GM12865 (cell line): Measurements from ENCODE around the gene MFSD1.

Experiments
- DNase-seq: peaks from one replicate; pipeline ENCODE4 v3.0.0; 2010; ENCODE audit warnings: low read depth
- H3K4me3 ChIP-seq: 2 replicates; pipeline ENCODE4 v1.5.1; 2011; ENCODE audit warnings: mild to moderate bottlenecking, low read depth, low read length, control low read depth
- TF ChIP-seq, protein P1 (sequence below): IDR thresholded peaks from 2 replicates; pipeline ENCODE4 v1.5.1; 2011; ENCODE audit warnings: low read length, control low read depth, low read depth, inconsistent platforms; ENCODE audit not compliant: insufficient read depth; ENCODE audit errors: missing control alignments

MFSD1 gene

DNA sequence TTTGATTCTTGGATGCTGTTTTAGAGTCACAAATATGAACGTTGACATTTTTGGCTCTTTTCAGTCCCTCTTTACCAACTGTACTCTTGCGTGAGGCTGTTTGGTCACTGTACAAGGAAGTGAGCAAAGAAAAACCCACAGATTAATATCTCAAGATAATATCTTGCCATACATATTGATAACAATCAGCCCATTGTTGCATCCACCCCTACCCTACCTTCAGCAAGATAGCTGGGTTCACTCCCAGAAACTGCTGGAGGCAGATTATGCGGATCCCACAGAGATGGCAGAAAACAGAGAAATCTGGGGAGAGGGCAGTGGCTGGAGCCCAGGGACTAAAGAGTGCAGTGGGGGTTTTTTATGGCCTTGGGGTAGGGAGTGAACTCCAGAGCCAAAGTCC, 29.9 kb upstream of the MFSD1 start:
- TF ChIP-seq, protein P1, sequence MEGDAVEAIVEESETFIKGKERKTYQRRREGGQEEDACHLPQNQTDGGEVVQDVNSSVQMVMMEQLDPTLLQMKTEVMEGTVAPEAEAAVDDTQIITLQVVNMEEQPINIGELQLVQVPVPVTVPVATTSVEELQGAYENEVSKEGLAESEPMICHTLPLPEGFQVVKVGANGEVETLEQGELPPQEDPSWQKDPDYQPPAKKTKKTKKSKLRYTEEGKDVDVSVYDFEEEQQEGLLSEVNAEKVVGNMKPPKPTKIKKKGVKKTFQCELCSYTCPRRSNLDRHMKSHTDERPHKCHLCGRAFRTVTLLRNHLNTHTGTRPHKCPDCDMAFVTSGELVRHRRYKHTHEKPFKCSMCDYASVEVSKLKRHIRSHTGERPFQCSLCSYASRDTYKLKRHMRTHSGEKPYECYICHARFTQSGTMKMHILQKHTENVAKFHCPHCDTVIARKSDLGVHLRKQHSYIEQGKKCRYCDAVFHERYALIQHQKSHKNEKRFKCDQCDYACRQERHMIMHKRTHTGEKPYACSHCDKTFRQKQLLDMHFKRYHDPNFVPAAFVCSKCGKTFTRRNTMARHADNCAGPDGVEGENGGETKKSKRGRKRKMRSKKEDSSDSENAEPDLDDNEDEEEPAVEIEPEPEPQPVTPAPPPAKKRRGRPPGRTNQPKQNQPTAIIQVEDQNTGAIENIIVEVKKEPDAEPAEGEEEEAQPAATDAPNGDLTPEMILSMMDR = no peak
- no peak for DNase-seq

GRCh38 chr3:158773166-158773565, 28.7 kb upstream of the MFSD1 start:
- TF ChIP-seq, protein P1 = no peak
- no peak overlapping the region for H3K4me3 ChIP-seq
- DNase-seq = no peak

More for the DNA sequence above, 29.9 kb upstream of the MFSD1 start:
- H3K4me3 ChIP-seq = no peak overlapping the region

DNA sequence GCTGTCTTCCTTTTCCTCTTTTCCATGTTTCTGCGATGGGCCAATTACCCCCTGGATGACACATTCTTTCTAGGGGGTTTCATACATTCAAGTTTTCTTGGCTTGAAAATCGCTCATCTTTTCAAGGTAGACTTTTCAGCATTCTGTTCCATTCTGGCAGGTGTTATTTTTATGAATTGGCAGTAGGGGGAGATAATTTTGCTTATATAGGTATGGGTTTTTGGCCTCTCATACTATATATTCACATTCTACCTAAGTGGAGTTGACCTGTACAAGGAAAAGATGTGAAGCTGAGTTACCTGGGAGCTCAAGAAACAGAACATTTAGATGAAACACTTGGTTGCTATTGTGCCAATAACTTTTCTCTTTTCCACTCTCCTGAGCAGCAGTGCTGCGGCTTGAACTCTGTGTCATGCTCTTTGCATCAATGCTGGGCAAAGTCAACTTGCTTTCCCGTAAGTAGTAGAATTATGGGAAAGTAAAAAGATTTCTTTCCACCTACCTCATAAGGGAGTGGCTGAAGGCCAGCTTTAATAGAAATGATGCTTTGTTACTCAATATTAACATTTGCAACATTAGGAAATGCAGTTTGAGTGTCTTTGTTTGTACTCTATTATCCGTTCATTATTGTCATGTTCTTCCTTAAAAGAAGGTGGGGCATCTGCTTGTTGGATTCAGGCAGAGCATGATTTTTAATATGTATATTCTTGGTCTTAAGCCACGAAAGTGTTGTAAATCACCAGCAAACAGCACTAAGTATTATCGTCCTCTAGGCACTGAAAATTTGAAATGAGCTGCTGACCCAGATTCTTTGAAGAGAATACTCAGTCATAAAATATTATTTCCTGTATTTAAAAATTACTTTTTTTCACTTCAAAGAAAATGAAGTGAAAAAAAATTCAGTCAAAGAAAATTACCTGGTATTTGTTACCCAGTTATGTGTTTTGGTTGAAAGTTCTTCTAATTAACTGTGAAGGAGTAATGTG, 27.7 kb upstream of the MFSD1 start:
- TF ChIP-seq, protein P1 = no peak
- DNase-seq = no peak
- no peak overlapping the region for H3K4me3 ChIP-seq

- H3K4me3 ChIP-seq = no peak overlapping the region
- TF ChIP-seq, protein P1 = no peak
- no peak for DNase-seq
Observed at GRCh38 chr3:158774965-158775364, 26.9 kb upstream of the MFSD1 start.

- DNase-seq = peak; percentile 12
- TF ChIP-seq, protein P1 = no peak
- H3K4me3 ChIP-seq = no peak overlapping the region
Observed at GRCh38 chr3:158775426-158776410, 26.1 kb upstream of the MFSD1 start.

GRCh38 chr3:158776531-158776930, 25.3 kb upstream of the MFSD1 start:
- DNase-seq = no peak

More at GRCh38 chr3:158776531-158776930, 25.3 kb upstream of the MFSD1 start:
- TF ChIP-seq, protein P1 = no peak
- no peak overlapping the region for H3K4me3 ChIP-seq
